Neural cell (in vitro differentiated cells): Measurements from ENCODE around the gene KCNQ1OT1. TPM values are rescaled to one million over a fixed set of nuclear protein-coding genes. Genes with fewer than 3 reads are reported as not detected.

Experiments
- H2AFZ ChIP-seq: fragments of 200-600, 300-800 bp; sonication (generic), shearing (Covaris generic); 2 replicates; pipeline ENCODE4 v1.6.0; 2014; ENCODE audit warnings: low read depth, mild to moderate bottlenecking, antibody characterized with exemption, low read length, moderate library complexity
- H3F3A ChIP-seq: fragments of 200-600 bp; shearing (Covaris generic); 2 replicates; pipeline ENCODE4 v1.6.1; 2016; ENCODE audit warnings: mild to moderate bottlenecking, moderate library complexity, mixed read lengths, antibody characterized with exemption, low read length; ENCODE audit not compliant: insufficient read depth, poor library complexity, severe bottlenecking
- H3K27ac ChIP-seq: fragments of 200-600, 300-800 bp; sonication (generic), shearing (Covaris generic); 2 replicates; pipeline ENCODE4 v1.5.1; 2014; ENCODE audit warnings: mild to moderate bottlenecking, low read length, moderate library complexity
- H3K27me3 ChIP-seq: fragments of 300-800, 200-600 bp; sonication (generic), shearing (Covaris generic); 2 replicates; pipeline ENCODE4 v1.6.0; 2014; ENCODE audit warnings: mild to moderate bottlenecking, low read depth, low read length, moderate library complexity; ENCODE audit not compliant: insufficient read depth
- H3K36me3 ChIP-seq: fragments of 300-800, 200-600 bp; sonication (generic), shearing (Covaris generic); 2 replicates; pipeline ENCODE4 v1.5.1; 2014; ENCODE audit warnings: mild to moderate bottlenecking, antibody characterized with exemption, low read length, moderate library complexity; ENCODE audit not compliant: insufficient read depth
- H3K4me2 ChIP-seq: fragments of 300-800, 200-600 bp; sonication (generic), shearing (Covaris generic); 2 replicates; pipeline ENCODE4 v1.6.0; 2014; ENCODE audit warnings: mild to moderate bottlenecking, low read length
- H3K4me3 ChIP-seq: fragments of 300-800, 200-600 bp; sonication (generic), shearing (Covaris generic); 2 replicates; pipeline ENCODE4 v1.5.1; 2014; ENCODE audit warnings: mild to moderate bottlenecking, low read length, moderate library complexity
- H3K79me2 ChIP-seq: fragments of 200-600 bp; shearing (Covaris generic); replicated peaks from 2 replicates; pipeline ENCODE4 v1.6.0; 2014; ENCODE audit warnings: mild to moderate bottlenecking, low read length, moderate library complexity; ENCODE audit not compliant: insufficient read depth
- H3K9ac ChIP-seq: fragments of 300-800, 200-600 bp; sonication (generic), shearing (Covaris generic); 2 replicates; pipeline ENCODE4 v1.6.1; 2016; ENCODE audit warnings: mild to moderate bottlenecking, low read length, mixed read lengths
- H3K9me2 ChIP-seq: fragments of 200-600 bp; shearing (Covaris generic); 2 replicates; pipeline ENCODE4 v1.6.1; 2016; ENCODE audit warnings: mild to moderate bottlenecking, low read length, mixed read lengths; ENCODE audit not compliant: insufficient read depth
- H3K9me3 ChIP-seq: fragments of 200-600, 300-800 bp; sonication (generic), shearing (Covaris generic); 2 replicates; pipeline ENCODE4 v1.6.1; 2016; ENCODE audit warnings: mild to moderate bottlenecking, mixed run types, low read length, moderate library complexity, mixed read lengths
- H4K20me1 ChIP-seq: fragments of 200-600 bp; shearing (Covaris generic); 2 replicates; pipeline ENCODE4 v1.6.1; 2016; ENCODE audit warnings: mild to moderate bottlenecking, mixed run types; ENCODE audit not compliant: insufficient read depth
- EP300 ChIP-seq: fragments of 450-650 bp; conservative IDR thresholded peaks from 2 replicates; pipeline ENCODE4 v1.6.1; 2014; ENCODE audit warnings: antibody characterized with exemption, mild to moderate bottlenecking, moderate library complexity; ENCODE audit not compliant: poor library complexity, severe bottlenecking
- EZH2 ChIP-seq: fragments of 200-600, 300-800 bp; shearing (Covaris generic), sonication (generic); IDR thresholded peaks from 2 replicates; pipeline ENCODE4 v1.6.1; 2014; ENCODE audit warnings: antibody characterized with exemption, low read length, borderline replicate concordance, mild to moderate bottlenecking; ENCODE audit not compliant: insufficient read depth, poor library complexity, severe bottlenecking
- MXI1 ChIP-seq: fragments of 450-650 bp; conservative IDR thresholded peaks from 2 replicates; pipeline ENCODE4 v1.6.1; 2014; ENCODE audit warnings: antibody characterized with exemption, mild to moderate bottlenecking; ENCODE audit not compliant: poor library complexity, severe bottlenecking
- POLR2AphosphoS5 ChIP-seq: IDR thresholded peaks from 2 replicates; pipeline ENCODE4 v1.6.1; 2012
- RAD21 ChIP-seq: fragments of 450-650 bp; conservative IDR thresholded peaks from 2 replicates; pipeline ENCODE4 v1.6.1; 2014; ENCODE audit warnings: antibody characterized with exemption, mild to moderate bottlenecking, moderate library complexity
- REST ChIP-seq: IDR thresholded peaks from 2 replicates; pipeline ENCODE4 v1.6.1; 2012; ENCODE audit warnings: borderline replicate concordance
- SMC3 ChIP-seq: fragments of 450-650 bp; conservative IDR thresholded peaks from 2 replicates; pipeline ENCODE4 v1.6.1; 2014; ENCODE audit warnings: antibody characterized with exemption, mild to moderate bottlenecking, moderate library complexity; ENCODE audit not compliant: poor library complexity
- TAF1 ChIP-seq: IDR thresholded peaks from 2 replicates; pipeline ENCODE4 v1.6.1; 2012; ENCODE audit warnings: low read depth
- polyA plus RNA-seq: library from polyadenylated mRNA; depleted of rRNA; stranded (reverse); fragments of >200 nt; gene quantifications from 2 replicates; pipeline ENCODE4 v1.2.3, GENCODE V29; 2014
- TF ChIP-seq, protein P1 (sequence below): fragments of 450-650 bp; IDR thresholded peaks from 2 replicates; pipeline ENCODE4 v1.5.1; 2014; ENCODE audit warnings: antibody characterized with exemption, mild to moderate bottlenecking, moderate library complexity; ENCODE audit not compliant: poor library complexity, severe bottlenecking

KCNQ1OT1 gene
- polyA plus RNA-seq, 1 donor from 2014 or later: 0.12 TPM

- no peak for TF ChIP-seq SMC3
- no peak for TF ChIP-seq EP300
- peaks cover 6% of the 10 kb centered on the region for H3K9me3 ChIP-seq
- no peaks in the 10 kb centered on the region for H3K79me2 ChIP-seq
- H3K9ac ChIP-seq: no peak overlapping the region
- H2AFZ ChIP-seq: no peak overlapping the region
- no peak overlapping the region for H3K4me3 ChIP-seq
- no peaks in the 10 kb centered on the region for H3K27me3 ChIP-seq
- H3K4me2 ChIP-seq: no peak overlapping the region
- no peaks in the 10 kb centered on the region for H3K9me2 ChIP-seq
- no peak overlapping the region for H3K27ac ChIP-seq
- H4K20me1 ChIP-seq: no peaks in the 10 kb centered on the region
- no peaks in the 10 kb centered on the region for H3F3A ChIP-seq
- no peaks in the 10 kb centered on the region for H3K36me3 ChIP-seq
Measured at GRCh38 chr11:2651826-2652271, 47.9 kb downstream of the KCNQ1OT1 start.

DNA sequence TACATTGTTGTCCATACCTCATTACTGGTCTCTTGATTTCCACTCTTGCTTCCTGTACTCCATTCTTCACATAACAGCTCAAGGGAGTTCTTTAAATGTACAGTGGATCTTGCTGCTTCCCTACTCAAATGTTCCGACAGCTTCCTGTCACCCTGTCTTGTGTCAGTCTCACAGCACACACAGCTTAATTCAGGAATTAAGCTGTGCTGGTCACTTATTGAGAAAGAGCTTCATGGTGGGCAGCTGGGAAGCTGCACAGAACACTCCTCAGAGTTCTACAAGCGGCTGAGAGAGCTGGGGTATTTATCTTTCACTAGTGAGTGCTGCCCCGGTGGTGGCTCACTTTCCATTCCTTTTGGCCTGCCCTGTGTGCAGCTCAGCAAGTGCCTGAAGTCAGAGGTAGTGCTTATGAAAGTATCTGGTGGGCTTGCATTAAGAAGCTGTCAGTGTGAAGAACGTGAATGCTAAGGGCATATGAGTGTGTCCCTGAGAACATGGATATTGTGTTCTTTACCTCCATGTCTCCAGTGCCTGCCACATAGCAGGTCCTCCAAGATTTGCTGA is 48.7 kb downstream of the KCNQ1OT1 start:
- Histone ChIP-seq H4K20me1 (no peaks in the 10 kb centered on the region), H3K9me2 (no peaks in the 10 kb centered on the region), H3K36me3 (no peaks in the 10 kb centered on the region), H3F3A (no peaks in the 10 kb centered on the region), H3K4me2 (no peak overlapping the region), H3K79me2 (no peaks in the 10 kb centered on the region), H3K27ac (no peak overlapping the region), H3K9ac (no peak overlapping the region), H3K27me3 (no peaks in the 10 kb centered on the region), H2AFZ (no peak overlapping the region), H3K4me3 (no peak overlapping the region), H3K9me3 (peaks cover 10% of the 10 kb centered on the region)
- TF ChIP-seq SMC3 (no peak), REST (no peak), MXI1 (no peak), EZH2 (no peak), RAD21 (no peak), EP300 (no peak), POLR2AphosphoS5 (no peak), TAF1 (no peak)

GRCh38 chr11:2650343-2650867 is 49.4 kb downstream of the KCNQ1OT1 start:
- H3K27me3 ChIP-seq: no peaks in the 10 kb centered on the region
- peaks cover 14% of the 10 kb centered on the region for H3K9me3 ChIP-seq

More at GRCh38 chr11:2650343-2650867, 49.4 kb downstream of the KCNQ1OT1 start:
- H4K20me1 ChIP-seq: no peaks in the 10 kb centered on the region
- H3K9ac ChIP-seq: no peak overlapping the region
- H3K4me3 ChIP-seq: no peak overlapping the region
- no peaks in the 10 kb centered on the region for H3K9me2 ChIP-seq
- no peaks in the 10 kb centered on the region for H3K79me2 ChIP-seq
- TF ChIP-seq SMC3 (no peak), EZH2 (no peak), RAD21 (no peak), MXI1 (no peak), TAF1 (no peak), EP300 (no peak), POLR2AphosphoS5 (no peak), REST (no peak)
- TF ChIP-seq, protein P1, sequence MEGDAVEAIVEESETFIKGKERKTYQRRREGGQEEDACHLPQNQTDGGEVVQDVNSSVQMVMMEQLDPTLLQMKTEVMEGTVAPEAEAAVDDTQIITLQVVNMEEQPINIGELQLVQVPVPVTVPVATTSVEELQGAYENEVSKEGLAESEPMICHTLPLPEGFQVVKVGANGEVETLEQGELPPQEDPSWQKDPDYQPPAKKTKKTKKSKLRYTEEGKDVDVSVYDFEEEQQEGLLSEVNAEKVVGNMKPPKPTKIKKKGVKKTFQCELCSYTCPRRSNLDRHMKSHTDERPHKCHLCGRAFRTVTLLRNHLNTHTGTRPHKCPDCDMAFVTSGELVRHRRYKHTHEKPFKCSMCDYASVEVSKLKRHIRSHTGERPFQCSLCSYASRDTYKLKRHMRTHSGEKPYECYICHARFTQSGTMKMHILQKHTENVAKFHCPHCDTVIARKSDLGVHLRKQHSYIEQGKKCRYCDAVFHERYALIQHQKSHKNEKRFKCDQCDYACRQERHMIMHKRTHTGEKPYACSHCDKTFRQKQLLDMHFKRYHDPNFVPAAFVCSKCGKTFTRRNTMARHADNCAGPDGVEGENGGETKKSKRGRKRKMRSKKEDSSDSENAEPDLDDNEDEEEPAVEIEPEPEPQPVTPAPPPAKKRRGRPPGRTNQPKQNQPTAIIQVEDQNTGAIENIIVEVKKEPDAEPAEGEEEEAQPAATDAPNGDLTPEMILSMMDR: no peak
- H3K4me2 ChIP-seq: no peak overlapping the region
- no peak overlapping the region for H3K27ac ChIP-seq
- H3K36me3 ChIP-seq: no peaks in the 10 kb centered on the region
- H3F3A ChIP-seq: no peaks in the 10 kb centered on the region
- H2AFZ ChIP-seq: no peak overlapping the region
